Vagina (tissue), 2 donors: Measurements from ENCODE around the gene RYR2. TPM values are rescaled to one million over a fixed set of nuclear protein-coding genes. Genes with fewer than 3 reads are reported as not detected.

Experiments
- DNase-seq, 2 donors: peaks; one replicate each; pipeline ENCODE4 v3.0.0-alpha.2; 2017; ENCODE audit errors: extremely low spot score in 2 of 2
- H3K27ac ChIP-seq: fragments of 200-600 bp; sonication (generic); one replicate; pipeline ENCODE4 v1.5.1; 2019
- H3K27me3 ChIP-seq: fragments of 200-600 bp; sonication (generic); one replicate; pipeline ENCODE4 v1.5.1; 2019
- H3K36me3 ChIP-seq, 2 donors: fragments of 200-600 bp; sonication (generic); one replicate each; pipeline ENCODE4 v1.5.1; 2017 to 2019
- H3K4me1 ChIP-seq: fragments of 200-600 bp; sonication (generic); one replicate; pipeline ENCODE4 v1.5.1; 2019
- H3K4me3 ChIP-seq, 2 donors: fragments of 200-600 bp; sonication (generic); 1 replicate in 1 of 2; 2 replicates in 1 of 2; pipeline ENCODE4 v1.5.1; 2016 to 2019
- H3K9me3 ChIP-seq: fragments of 200-600 bp; sonication (generic); one replicate; pipeline ENCODE4 v1.5.1; 2019
- CTCF ChIP-seq, 3 experiments: fragments of 450-650 bp in 2 of 3; fragments of 200-600 bp in 1 of 3; sonication (generic) in 1 of 3; IDR thresholded peaks; one replicate each; pipeline ENCODE4 v1.5.1; 2017 to 2019; ENCODE audit warnings: antibody characterized with exemption in 3 of 3, mild to moderate bottlenecking in 2 of 3, moderate library complexity in 2 of 3
- POLR2A ChIP-seq, 2 donors: fragments of 450-650 bp; IDR thresholded peaks; one replicate each; pipeline ENCODE4 v1.6.1; 2017; ENCODE audit warnings: antibody characterized with exemption in 2 of 2, mild to moderate bottlenecking in 2 of 2, moderate library complexity in 2 of 2
- POLR2AphosphoS5 ChIP-seq, 2 donors: sonication (generic); formaldehyde crosslinking; IDR thresholded peaks; one replicate each; pipeline ENCODE4 v1.9.0; 2017; ENCODE audit warnings: antibody characterized with exemption in 2 of 2, mild to moderate bottlenecking in 2 of 2, low read depth in 1 of 2; ENCODE audit not compliant: insufficient read depth in 1 of 2
- intact Hi-C: fragments of 100-400 bp; cut with DNase I; formaldehyde crosslinking; loops from one replicate; pipeline ENCODE4 v1.15.1; 2023
- total RNA-seq: library from RNA; depleted of rRNA; stranded (reverse); fragments of >200 nt; gene quantifications from one replicate; pipeline ENCODE4 v1.2.3, GENCODE V29; 2016

The RYR2 gene
- total RNA-seq, 1 donor from 2014 or later = 1.5 TPM

DNA sequence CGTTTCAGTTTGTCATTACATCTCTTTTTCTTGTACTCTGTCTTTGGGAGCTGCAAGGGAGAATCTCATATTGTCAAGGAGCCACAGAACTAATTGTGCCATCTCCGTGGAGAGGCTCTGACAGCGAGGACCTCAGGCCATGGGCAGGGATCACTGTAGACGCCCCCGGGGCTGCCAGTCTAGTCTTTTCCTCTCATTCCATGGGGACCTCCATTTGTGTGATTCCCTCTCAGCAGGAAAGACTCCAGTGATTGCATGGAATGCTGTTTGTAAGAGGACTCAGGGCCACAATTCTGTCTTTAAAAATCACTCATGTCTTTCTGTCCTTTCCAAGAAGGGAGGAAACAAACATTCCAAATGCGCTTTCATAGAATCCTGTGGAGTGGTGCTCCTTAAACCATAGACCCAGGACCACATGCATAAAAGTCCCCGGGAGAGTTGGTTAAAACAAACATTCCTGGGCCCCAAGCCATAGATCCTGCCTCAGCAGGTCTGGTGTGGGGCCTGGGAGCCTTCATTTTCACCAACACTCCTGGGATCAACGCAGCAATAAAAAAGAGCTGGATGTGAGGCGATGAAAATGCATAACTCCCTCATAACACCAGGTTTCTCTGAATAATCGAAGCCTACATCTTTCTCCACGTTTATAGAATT, 744.2 kb downstream of the RYR2 start:
- intact Hi-C loops = no loop called here
- H3K36me3 ChIP-seq = no peaks in the 10 kb centered on the region
- H3K9me3 ChIP-seq = no peaks in the 10 kb centered on the region
- TF ChIP-seq CTCF (IDR thresholded peaks at IDR 0.05) = no peak
- TF ChIP-seq POLR2A (IDR thresholded peaks at IDR 0.05) = no peak
- no peak for TF ChIP-seq POLR2AphosphoS5 (IDR thresholded peaks at IDR 0.05; ENCODE audit: insufficient read depth in 1 of 2, low read depth in 1 of 2)
- no peak for DNase-seq
- no peaks in the 10 kb centered on the region for H3K4me1 ChIP-seq
- H3K4me3 ChIP-seq = no peak overlapping the region
- H3K27ac ChIP-seq = no peak overlapping the region
- H3K27me3 ChIP-seq = no peaks in the 10 kb centered on the region

DNA sequence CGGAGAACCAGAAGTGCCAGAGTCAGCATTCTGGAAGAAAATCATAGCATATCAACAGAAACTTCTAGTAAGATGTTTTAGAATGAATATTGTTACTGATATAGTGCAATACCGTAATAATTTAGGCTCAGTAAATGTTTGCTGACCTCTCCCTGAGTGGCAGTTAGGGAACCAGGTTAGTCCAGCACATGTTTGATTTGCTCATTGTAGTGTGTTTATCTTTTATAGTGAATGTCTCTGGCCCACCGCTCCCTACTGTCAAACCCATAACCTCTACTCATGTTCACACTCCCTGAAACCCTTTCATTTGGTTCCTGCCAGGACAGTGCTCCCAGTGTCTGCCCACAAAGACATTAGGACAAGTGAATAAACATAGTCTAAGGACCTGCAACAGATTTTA, 746.1 kb downstream of the RYR2 start:
- no peak for DNase-seq
- H3K4me1 ChIP-seq = no peaks in the 10 kb centered on the region
- no peaks in the 10 kb centered on the region for H3K27me3 ChIP-seq
- no peak overlapping the region for H3K27ac ChIP-seq
- no peak overlapping the region for H3K4me3 ChIP-seq
- no peak for TF ChIP-seq POLR2A (IDR thresholded peaks at IDR 0.05)
- TF ChIP-seq POLR2AphosphoS5 (IDR thresholded peaks at IDR 0.05; ENCODE audit: insufficient read depth in 1 of 2, low read depth in 1 of 2) = no peak
- TF ChIP-seq CTCF (IDR thresholded peaks at IDR 0.05) = no peak
- intact Hi-C loops = no loop called here
- H3K36me3 ChIP-seq = no peaks in the 10 kb centered on the region
- H3K9me3 ChIP-seq = no peaks in the 10 kb centered on the region

- no peak overlapping the region for H3K27ac ChIP-seq
- no peaks in the 10 kb centered on the region for H3K9me3 ChIP-seq
- no peak for DNase-seq
- H3K36me3 ChIP-seq = no peaks in the 10 kb centered on the region
- no peak overlapping the region for H3K4me3 ChIP-seq
- intact Hi-C loops = no loop called here
- TF ChIP-seq POLR2AphosphoS5 (IDR thresholded peaks at IDR 0.05; ENCODE audit: insufficient read depth in 1 of 2, low read depth in 1 of 2) (no peak), CTCF (IDR thresholded peaks at IDR 0.05) (no peak), POLR2A (IDR thresholded peaks at IDR 0.05) (no peak)
- no peaks in the 10 kb centered on the region for H3K27me3 ChIP-seq
- no peaks in the 10 kb centered on the region for H3K4me1 ChIP-seq
These were observed 747.6 kb downstream of the RYR2 start for GRCh38 chr1:237789619-237790018.

- intact Hi-C loops = no loop called here
- Histone ChIP-seq H3K4me1 (no peaks in the 10 kb centered on the region), H3K36me3 (no peaks in the 10 kb centered on the region), H3K27me3 (no peaks in the 10 kb centered on the region), H3K4me3 (no peak overlapping the region), H3K27ac (no peak overlapping the region), H3K9me3 (no peaks in the 10 kb centered on the region)
- TF ChIP-seq CTCF (IDR thresholded peaks at IDR 0.05) = no peak
- TF ChIP-seq POLR2AphosphoS5 (IDR thresholded peaks at IDR 0.05; ENCODE audit: insufficient read depth in 1 of 2, low read depth in 1 of 2) = no peak
- no peak for TF ChIP-seq POLR2A (IDR thresholded peaks at IDR 0.05)
- DNase-seq = no peak
These were observed 749.6 kb downstream of the RYR2 start for GRCh38 chr1:237791592-237791991.

GRCh38 chr1:237792149-237792548, 750.2 kb downstream of the RYR2 start:
- no peaks in the 10 kb centered on the region for H3K36me3 ChIP-seq
- H3K9me3 ChIP-seq = no peaks in the 10 kb centered on the region
- H3K4me1 ChIP-seq = no peaks in the 10 kb centered on the region
- H3K27ac ChIP-seq = no peak overlapping the region
- no peak for DNase-seq
- no peaks in the 10 kb centered on the region for H3K27me3 ChIP-seq
- no peak overlapping the region for H3K4me3 ChIP-seq
- TF ChIP-seq CTCF (IDR thresholded peaks at IDR 0.05) (no peak), POLR2A (IDR thresholded peaks at IDR 0.05) (no peak), POLR2AphosphoS5 (IDR thresholded peaks at IDR 0.05; ENCODE audit: insufficient read depth in 1 of 2, low read depth in 1 of 2) (no peak)
- intact Hi-C loops = no loop called here
